NCI-H1417 treated with DMSO at 0.1 percent for 48 hours (cell line): ENCODE measurements around the gene HMCES.
"Not testable (repeated sequence)": the region's sequence is repeated elsewhere in the genome, so short reads cannot be mapped to it uniquely, and the experiment has no call there.

Source experiments
- DNase-seq: peaks from one replicate; lab custom pipeline; 2025; lab: John Stamatoyannopoulos, UW

The HMCES gene

GRCh38 chr3:129257609-129258008, 21.1 kb upstream of the HMCES start:
- DNase-seq: no peak

GRCh38 chr3:129259612-129260477, 18.8 kb upstream of the HMCES start:
- DNase-seq: no peak

GRCh38 chr3:129260606-129261005, 18.1 kb upstream of the HMCES start:
- no peak for DNase-seq

- no peak for DNase-seq
Measured at GRCh38 chr3:129261894-129262293, 16.8 kb upstream of the HMCES start.

GRCh38 chr3:129263161-129263910, 15.3 kb upstream of the HMCES start:
- no peak for DNase-seq

- not testable (repeated sequence) for DNase-seq
Measured at GRCh38 chr3:129264994-129265393, 13.7 kb upstream of the HMCES start.

- DNase-seq: no peak
Measured at GRCh38 chr3:129266651-129267050, 12.0 kb upstream of the HMCES start.

- no peak for DNase-seq
Measured at GRCh38 chr3:129268396-129268795, 10.3 kb upstream of the HMCES start.

GRCh38 chr3:129271674-129272073, 7.0 kb upstream of the HMCES start:
- no peak for DNase-seq

GRCh38 chr3:129276385-129276784, 2.3 kb upstream of the HMCES start:
- DNase-seq: no peak

- DNase-seq: no peak
Measured at GRCh38 chr3:129277829-129278271, 820 bp upstream of the HMCES start.

GRCh38 chr3:129278966-129279906, 566 bp downstream of the HMCES start:
- no peak for DNase-seq

GRCh38 chr3:129280183-129280582, 1.5 kb downstream of the HMCES start:
- no peak for DNase-seq

- DNase-seq: no peak
Measured at GRCh38 chr3:129281726-129282125, 3.1 kb downstream of the HMCES start.

- DNase-seq: no peak
Measured at GRCh38 chr3:129282727-129283327, 4.2 kb downstream of the HMCES start.

GRCh38 chr3:129286081-129286480, 7.4 kb downstream of the HMCES start:
- no peak for DNase-seq

- DNase-seq: no peak
Measured at GRCh38 chr3:129288446-129288845, 9.8 kb downstream of the HMCES start.

- no peak for DNase-seq
Measured at GRCh38 chr3:129289201-129289921, 10.7 kb downstream of the HMCES start.

GRCh38 chr3:129291236-129291886, 12.7 kb downstream of the HMCES start:
- DNase-seq: no peak

- DNase-seq: no peak
Measured at GRCh38 chr3:129295286-129295685, 16.6 kb downstream of the HMCES start.
